Measurements from ENCODE around the gene ANKFY1. TPM values are rescaled to one million over a fixed set of nuclear protein-coding genes. Genes with fewer than 3 reads are reported as not detected.

The ANKFY1 gene
- total RNA-seq = 10 to 100 TPM; 12.6 to 26.9 (median 13.5) TPM

DNA sequence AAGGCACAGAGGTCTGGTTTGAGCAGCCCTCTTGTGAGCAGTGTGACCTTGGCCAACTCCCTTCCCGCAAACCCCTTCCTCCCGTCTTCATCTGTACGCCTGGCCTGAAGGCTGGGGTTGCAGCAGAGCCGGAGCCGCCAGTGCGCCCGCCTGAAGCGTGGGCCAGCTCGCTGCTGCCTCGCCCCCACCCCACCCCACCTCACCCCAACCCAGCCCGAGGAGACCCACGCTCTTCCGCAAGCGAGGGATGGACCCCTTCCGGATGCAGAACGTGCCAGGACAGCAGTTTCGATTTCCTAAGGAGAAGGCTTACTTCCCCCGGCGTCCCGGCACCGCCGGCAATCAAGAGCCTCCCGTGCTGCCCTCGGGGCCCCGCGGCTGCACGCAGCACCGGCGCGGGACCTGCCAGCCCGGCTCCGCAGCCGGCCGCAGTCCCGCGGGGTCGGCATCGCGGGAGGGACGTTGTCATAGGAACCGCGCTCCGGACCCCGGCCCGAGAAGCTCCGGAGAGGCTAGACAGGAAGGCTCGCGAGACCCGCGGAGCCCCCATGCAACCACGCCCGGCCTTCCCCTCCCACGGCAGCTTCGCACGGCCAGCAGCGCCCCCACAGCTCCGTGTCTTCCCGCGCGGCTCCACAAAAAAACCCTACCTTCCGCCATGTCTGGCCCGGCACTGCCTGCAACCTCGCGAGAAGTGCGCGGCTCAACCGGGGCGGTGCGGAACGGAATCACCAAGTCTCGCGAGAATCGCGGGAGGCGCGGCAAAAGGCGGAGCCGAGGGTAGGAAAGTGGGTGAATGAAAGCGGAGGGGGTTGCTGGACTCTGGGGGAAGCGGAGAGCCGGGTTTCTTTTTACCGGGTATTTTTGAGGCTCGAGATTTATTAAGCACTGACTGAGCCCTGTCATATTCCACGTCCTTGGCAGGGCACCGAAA is at the start of gene ANKFY1:
Gene ANKFY1, minus strand, starts transcription at position 698 of the 934 bp plus-strand sequence. Its CDS starts 38 bp downstream, at position 660.
- no peaks in the 10 kb centered on the region for H3K27me3 ChIP-seq
- H3K4me1 ChIP-seq = peaks cover 19 to 21% of the 10 kb centered on the region in 2 donors
- H3K27ac ChIP-seq = peak within 1 kb of the TSS; percentile 79 to 93 (median 82)
- TF ChIP-seq POLR2A (IDR thresholded peaks at IDR 0.05) = peak; percentile 70 to 75
- TF ChIP-seq, protein P1, sequence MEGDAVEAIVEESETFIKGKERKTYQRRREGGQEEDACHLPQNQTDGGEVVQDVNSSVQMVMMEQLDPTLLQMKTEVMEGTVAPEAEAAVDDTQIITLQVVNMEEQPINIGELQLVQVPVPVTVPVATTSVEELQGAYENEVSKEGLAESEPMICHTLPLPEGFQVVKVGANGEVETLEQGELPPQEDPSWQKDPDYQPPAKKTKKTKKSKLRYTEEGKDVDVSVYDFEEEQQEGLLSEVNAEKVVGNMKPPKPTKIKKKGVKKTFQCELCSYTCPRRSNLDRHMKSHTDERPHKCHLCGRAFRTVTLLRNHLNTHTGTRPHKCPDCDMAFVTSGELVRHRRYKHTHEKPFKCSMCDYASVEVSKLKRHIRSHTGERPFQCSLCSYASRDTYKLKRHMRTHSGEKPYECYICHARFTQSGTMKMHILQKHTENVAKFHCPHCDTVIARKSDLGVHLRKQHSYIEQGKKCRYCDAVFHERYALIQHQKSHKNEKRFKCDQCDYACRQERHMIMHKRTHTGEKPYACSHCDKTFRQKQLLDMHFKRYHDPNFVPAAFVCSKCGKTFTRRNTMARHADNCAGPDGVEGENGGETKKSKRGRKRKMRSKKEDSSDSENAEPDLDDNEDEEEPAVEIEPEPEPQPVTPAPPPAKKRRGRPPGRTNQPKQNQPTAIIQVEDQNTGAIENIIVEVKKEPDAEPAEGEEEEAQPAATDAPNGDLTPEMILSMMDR (IDR thresholded peaks at IDR 0.05 in 4 of 5, conservative IDR thresholded peaks at IDR 0.05 in 1 of 5) = peak in 2 of 5 experiments; percentile 21 to 35
- intact Hi-C loops (cut with DNase I; ENCODE audit: low total_unique reads) (loop anchor here (1.0 kb wide), 1 partner anchor 48 kb away; no protein-coding TSS in a partner anchor), in situ Hi-C loops (cut with MboI; ENCODE audit: low sequenced_read_pairs in 4 of 4) (no loop called here)
- DNase-seq (peak; percentile 90 to 92), ATAC-seq (peak; percentile 86 to 93)
- peaks cover 0 to 15% of the 10 kb centered on the region in 2 donors for H3K36me3 ChIP-seq
- peaks cover 0 to 5% (median 0%) of the 10 kb centered on the region in 3 donors for H3K9me3 ChIP-seq
- peak within 1 kb of the TSS; percentile 67 to 99 (median 86) for H3K4me3 ChIP-seq

DNA sequence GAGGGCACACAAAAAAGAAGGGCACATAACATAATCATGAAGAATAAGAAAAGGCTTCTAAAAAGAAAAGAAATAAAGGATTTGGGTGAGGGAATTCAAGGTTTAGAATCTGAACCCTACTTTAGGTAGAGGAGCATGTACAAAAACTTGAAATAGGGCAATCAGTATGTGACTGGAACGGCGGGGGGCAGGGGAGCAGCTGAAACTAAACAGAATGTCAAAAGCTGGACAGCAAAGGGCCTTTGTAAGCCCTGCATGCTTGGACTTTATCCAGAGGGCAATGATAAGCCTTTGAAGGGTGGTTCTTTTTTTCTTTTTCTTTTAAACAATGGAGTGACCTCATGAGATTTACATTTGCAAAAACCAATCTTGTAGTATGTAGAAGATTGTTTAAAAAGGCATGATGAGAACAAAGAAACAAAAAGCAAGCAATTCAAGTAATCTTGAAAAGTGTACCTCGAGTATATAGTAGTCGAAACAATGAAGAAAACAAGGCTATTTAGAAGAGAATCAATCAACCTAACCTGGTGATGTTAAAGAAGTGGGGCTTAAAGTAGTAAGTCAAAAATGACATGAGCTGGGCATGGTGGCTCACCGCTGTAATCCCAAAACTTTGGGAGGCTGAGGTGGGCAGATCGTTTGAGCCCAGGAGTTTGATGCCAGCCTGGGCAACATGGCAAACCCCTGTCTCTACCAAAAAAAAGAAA is 46.7 kb upstream of the ANKFY1 start:
- H3K27ac ChIP-seq = peak overlapping the region; percentile 38 to 77 (median 62)
- H3K27me3 ChIP-seq = no peaks in the 10 kb centered on the region
- intact Hi-C loops (cut with DNase I; ENCODE audit: low total_unique reads) = loop anchor here (5.0 kb wide), 1 partner anchor 102 kb away; no protein-coding TSS in a partner anchor
- in situ Hi-C loops (cut with MboI; ENCODE audit: low sequenced_read_pairs in 4 of 4) = no loop called here
- peaks cover 0 to 8% of the 10 kb centered on the region in 2 donors for H3K36me3 ChIP-seq
- peak overlapping the region in 1 of 4 donors; percentile 15 for H3K4me3 ChIP-seq
- ATAC-seq (no peak), DNase-seq (no peak)
- H3K9me3 ChIP-seq = no peaks in the 10 kb centered on the region
- TF ChIP-seq, protein P1 (IDR thresholded peaks at IDR 0.05 in 4 of 5, conservative IDR thresholded peaks at IDR 0.05 in 1 of 5) = no peak
- TF ChIP-seq POLR2A (IDR thresholded peaks at IDR 0.05) = no peak
- peaks cover 63% of the 10 kb centered on the region in 2 donors for H3K4me1 ChIP-seq

DNA sequence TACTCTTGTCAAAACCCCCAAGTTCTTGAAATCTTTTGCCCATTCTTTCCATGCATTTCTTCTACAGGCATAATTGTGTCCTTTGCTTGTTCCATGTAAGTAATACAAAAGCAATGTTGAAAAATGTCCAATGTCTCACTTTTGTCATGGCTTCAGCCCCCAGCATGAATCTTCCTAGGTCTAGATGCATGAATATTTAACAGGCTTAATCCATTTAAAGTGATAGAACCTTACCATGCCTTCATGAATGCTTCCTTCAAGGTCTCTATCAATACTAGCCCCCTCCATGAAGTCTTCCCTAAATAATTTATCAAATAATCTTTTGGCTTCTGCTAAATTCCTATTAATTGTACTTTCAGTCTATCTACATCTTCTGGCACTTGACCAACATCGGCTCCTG is 46.1 kb upstream of the ANKFY1 start:
- in situ Hi-C loops (cut with MboI; ENCODE audit: low sequenced_read_pairs in 4 of 4) = loop anchor here in 1 of 4 donors (10.0 kb wide), 1 partner anchor 95 kb away; no protein-coding TSS in a partner anchor
- intact Hi-C loops (cut with DNase I; ENCODE audit: low total_unique reads) = loop anchor here (5.0 kb wide), 1 partner anchor 102 kb away; no protein-coding TSS in a partner anchor
- no peaks in the 10 kb centered on the region for H3K27me3 ChIP-seq
- TF ChIP-seq, protein P1 (IDR thresholded peaks at IDR 0.05 in 4 of 5, conservative IDR thresholded peaks at IDR 0.05 in 1 of 5) = no peak
- TF ChIP-seq POLR2A (IDR thresholded peaks at IDR 0.05) = no peak
- peaks cover 58 to 68% of the 10 kb centered on the region in 2 donors for H3K4me1 ChIP-seq
- DNase-seq (no peak), ATAC-seq (no peak)
- H3K9me3 ChIP-seq = no peaks in the 10 kb centered on the region
- peak overlapping the region in 1 of 4 donors; percentile 15 for H3K4me3 ChIP-seq
- peaks cover 0 to 8% of the 10 kb centered on the region in 2 donors for H3K36me3 ChIP-seq
- peak overlapping the region; percentile 38 to 77 (median 62) for H3K27ac ChIP-seq

DNA sequence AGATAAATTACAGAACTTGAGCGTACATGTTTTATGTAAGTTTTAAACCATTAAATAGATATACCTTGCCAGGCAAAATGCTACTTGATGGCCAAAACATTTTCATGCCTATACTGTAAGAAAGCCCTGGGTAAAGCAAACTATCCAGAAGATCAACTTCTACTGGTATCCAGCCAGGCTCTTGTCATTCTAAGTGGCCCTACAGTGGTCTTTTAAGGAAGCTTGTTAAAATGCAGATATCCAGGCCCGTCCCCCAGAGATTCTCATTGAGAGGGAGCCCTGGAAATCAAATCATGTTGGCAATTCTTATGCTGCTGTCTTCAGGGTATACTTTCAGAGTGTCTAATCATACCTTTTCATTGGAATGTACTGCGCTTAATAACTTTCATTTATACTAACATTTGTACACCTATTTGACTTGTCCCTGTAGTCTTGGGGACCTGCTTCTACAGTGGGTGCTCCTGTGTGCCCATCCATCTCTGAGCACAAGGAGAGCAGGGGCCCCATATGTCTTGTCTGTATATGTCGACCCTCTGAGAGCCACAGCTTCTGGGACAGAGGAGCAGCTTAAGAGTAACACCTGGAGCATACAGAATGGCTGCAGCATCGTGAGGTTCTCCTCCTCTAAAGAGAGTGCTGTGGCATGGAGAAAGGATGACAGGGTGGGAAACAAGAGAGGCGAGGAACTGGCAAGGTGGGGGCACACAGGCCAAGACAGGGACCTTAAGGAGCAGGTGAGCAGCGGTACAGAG is 43.6 kb upstream of the ANKFY1 start:
- DNase-seq = no peak
- TF ChIP-seq, protein P1 (IDR thresholded peaks at IDR 0.05 in 4 of 5, conservative IDR thresholded peaks at IDR 0.05 in 1 of 5) = no peak
- no peak for TF ChIP-seq POLR2A (IDR thresholded peaks at IDR 0.05)
- no peaks in the 10 kb centered on the region for H3K27me3 ChIP-seq
- peaks cover 38 to 48% of the 10 kb centered on the region in 2 donors for H3K4me1 ChIP-seq
- ATAC-seq = no peak
- H3K36me3 ChIP-seq = peaks cover 0 to 13% of the 10 kb centered on the region in 2 donors
- in situ Hi-C loops (cut with MboI; ENCODE audit: low sequenced_read_pairs in 4 of 4) (loop anchor here in 1 of 4 donors (10.0 kb wide), 1 partner anchor 93 kb away; no protein-coding TSS in a partner anchor), intact Hi-C loops (cut with DNase I; ENCODE audit: low total_unique reads) (no loop called here)
- H3K4me3 ChIP-seq = no peak overlapping the region
- no peaks in the 10 kb centered on the region for H3K9me3 ChIP-seq
- peak overlapping the region in 2 of 4 donors; percentile 0 to 11 for H3K27ac ChIP-seq

All from gastrocnemius medialis (tissue), 4 donors.